Measurements from ENCODE around the gene SLC22A5. TPM values are rescaled to one million over a fixed set of nuclear protein-coding genes. Genes with fewer than 3 reads are reported as not detected.

Gene SLC22A5
- total and polyA plus RNA-seq, 2 experiments from 2014 or later = 14.7 to 20.8 TPM

- Histone ChIP-seq H3K4me1 (ENCODE audit: insufficient read depth) (peaks cover 18% of the 10 kb centered on the region), H3K79me2 (peaks cover 81% of the 10 kb centered on the region), H3K27me3 (no peaks in the 10 kb centered on the region), H3K9me2 (replicated peaks; ENCODE audit: insufficient read depth) (no peaks in the 10 kb centered on the region), H3K27ac (peak overlapping the region; percentile 13), H3K36me3 (replicated peaks; ENCODE audit: insufficient read depth, low read depth) (no peaks in the 10 kb centered on the region), H3K9me3 (ENCODE audit: low read depth) (no peaks in the 10 kb centered on the region), H4K20me1 (ENCODE audit: insufficient read depth, poor library complexity, severe bottlenecking) (peaks cover 5% of the 10 kb centered on the region), H3K4me3 (no peak overlapping the region), H2AFZ (no peak overlapping the region), H3K4me2 (peak overlapping the region; percentile 96)
- TF ChIP-seq EZH2phosphoT487 (IDR thresholded peaks at IDR 0.05; ENCODE audit: low read depth, severe bottlenecking, unreplicated experiment) = no peak
- no peak for TF ChIP-seq EZH2 (IDR thresholded peaks at IDR 0.05; ENCODE audit: borderline replicate concordance)
- TF ChIP-seq CTCF (IDR thresholded peaks at IDR 0.05; ENCODE audit: poor library complexity) = no peak
- 92% methylated on average over 2 of the region's 2 CpGs for WGBS (ENCODE audit: low lambda C conversion rate, missing lambda C conversion rate)
- no peak for DNase-seq (ENCODE audit: low spot score)
Measured at GRCh38 chr5:132372127-132372526, 2.6 kb downstream of the SLC22A5 start.

GRCh38 chr5:132372542-132372941 is 3.0 kb downstream of the SLC22A5 start:
- Histone ChIP-seq H4K20me1 (ENCODE audit: insufficient read depth, poor library complexity, severe bottlenecking) (peaks cover 5% of the 10 kb centered on the region), H3K9me2 (replicated peaks; ENCODE audit: insufficient read depth) (no peaks in the 10 kb centered on the region), H3K4me2 (peak overlapping the region; percentile 96), H3K4me3 (no peak overlapping the region), H3K4me1 (ENCODE audit: insufficient read depth) (peaks cover 18% of the 10 kb centered on the region), H3K79me2 (peaks cover 83% of the 10 kb centered on the region), H3K36me3 (replicated peaks; ENCODE audit: insufficient read depth, low read depth) (no peaks in the 10 kb centered on the region), H2AFZ (no peak overlapping the region), H3K27ac (peak overlapping the region; percentile 13), H3K9me3 (ENCODE audit: low read depth) (no peaks in the 10 kb centered on the region), H3K27me3 (no peaks in the 10 kb centered on the region)
- DNase-seq (ENCODE audit: low spot score) = no peak
- TF ChIP-seq CTCF (IDR thresholded peaks at IDR 0.05; ENCODE audit: poor library complexity) = no peak
- no peak for TF ChIP-seq EZH2 (IDR thresholded peaks at IDR 0.05; ENCODE audit: borderline replicate concordance)
- no peak for TF ChIP-seq EZH2phosphoT487 (IDR thresholded peaks at IDR 0.05; ENCODE audit: low read depth, severe bottlenecking, unreplicated experiment)

- 96% methylated on average over 3 of the region's 3 CpGs for whole genome bisulfite sequencing (ENCODE audit: low lambda C conversion rate, missing lambda C conversion rate)
- peaks cover 70% of the 10 kb centered on the region for H3K79me2 ChIP-seq
- H3K9me3 ChIP-seq (ENCODE audit: low read depth) = no peaks in the 10 kb centered on the region
- no peak for DNase-seq (ENCODE audit: low spot score)
- no peaks in the 10 kb centered on the region for H3K36me3 ChIP-seq (replicated peaks; ENCODE audit: insufficient read depth, low read depth)
- H4K20me1 ChIP-seq (ENCODE audit: insufficient read depth, poor library complexity, severe bottlenecking) = peaks cover 5% of the 10 kb centered on the region
- H3K4me1 ChIP-seq (ENCODE audit: insufficient read depth) = peaks cover 18% of the 10 kb centered on the region
- TF ChIP-seq CTCF (IDR thresholded peaks at IDR 0.05; ENCODE audit: poor library complexity) = no peak
- no peak for TF ChIP-seq EZH2 (IDR thresholded peaks at IDR 0.05; ENCODE audit: borderline replicate concordance)
- no peak for TF ChIP-seq EZH2phosphoT487 (IDR thresholded peaks at IDR 0.05; ENCODE audit: low read depth, severe bottlenecking, unreplicated experiment)
- no peak overlapping the region for H3K27ac ChIP-seq
- no peaks in the 10 kb centered on the region for H3K27me3 ChIP-seq
- H3K9me2 ChIP-seq (replicated peaks; ENCODE audit: insufficient read depth) = no peaks in the 10 kb centered on the region
- no peak overlapping the region for H3K4me2 ChIP-seq
- H3K4me3 ChIP-seq = no peak overlapping the region
- H2AFZ ChIP-seq = no peak overlapping the region
Measured at GRCh38 chr5:132375957-132376356, 6.4 kb downstream of the SLC22A5 start.

All from hepatocyte (in vitro differentiated cells).